GM12878 (cell line): Measurements from ENCODE around the gene NR2E3. TPM values are rescaled to one million over a fixed set of nuclear protein-coding genes. Genes with fewer than 3 reads are reported as not detected.

Source experiments
- ATAC-seq: fragments of 200-7000 bp; cut with Tn5 transposase; 3 replicates; pipeline ENCODE4 v1.9.1; 2020; ENCODE audit warnings: mild to moderate bottlenecking, moderate library complexity
- BruUV-seq: library from RNA; stranded (reverse); fragments of 400-500 nt; replicated peaks from 2 replicates; lab custom pipeline; 2021; lab: Mats Ljungman, UMichigan
- CTCF ChIA-PET: fragments of 300-600 bp; sonication (Branson Sonifier 250); formaldehyde crosslinking; extraction: SDS; loops from one replicate; lab custom pipeline; 2021; ENCODE audit warnings: inconsistent platforms; lab: Yijun Ruan, JAX
- POLR2A ChIA-PET: fragments of 350-600 bp; formaldehyde crosslinking; extraction: SDS; loops from one replicate; lab custom pipeline; 2021; ENCODE audit warnings: inconsistent platforms; lab: Charles Lee
- RAD21 ChIA-PET: fragments of 300-600 bp; sonication (Branson Sonifier 250); formaldehyde crosslinking; loops from one replicate; lab custom pipeline; 2023; ENCODE audit warnings: antibody characterized with exemption; ENCODE audit not compliant: unreplicated experiment; lab: Charles Lee
- SMC1A ChIA-PET: fragments of 300-600 bp; sonication (Branson Sonifier 250); formaldehyde crosslinking; loops from one replicate; lab custom pipeline; 2023; ENCODE audit not compliant: unreplicated experiment, uncharacterized antibody; lab: Charles Lee
- DNase-seq: peaks from one replicate; pipeline ENCODE4 v3.0.0-alpha.2; 2011; ENCODE audit warnings: low read depth, low spot score
- FAIRE-seq: peaks from 3 replicates; lab custom pipeline; 2011; peaks lifted over from hg19 to GRCh38; lab: Jason Lieb, UNC
- H2AFZ ChIP-seq: 2 replicates; pipeline ENCODE4 v1.6.0; 2011; ENCODE audit warnings: low read depth, low read length, control low read depth; ENCODE audit not compliant: control insufficient read depth
- H3K27ac ChIP-seq: 2 replicates; pipeline ENCODE4 v1.5.1; 2011; ENCODE audit warnings: control low read depth; ENCODE audit not compliant: control insufficient read depth, insufficient read depth
- H3K27me3 ChIP-seq, 2 experiments: replicated peaks in 1 of 2; 2 replicates each; pipeline versions ENCODE4 v1.6.0 to v1.6.1; 2011; ENCODE audit warnings: low read length in 1 of 2; ENCODE audit not compliant: control insufficient read depth in 2 of 2, insufficient read depth in 2 of 2
- H3K36me3 ChIP-seq, 2 experiments: 2 replicates each; pipeline ENCODE4 v1.5.1; 2011; ENCODE audit warnings: low read length in 1 of 2; ENCODE audit not compliant: control insufficient read depth in 2 of 2, insufficient read depth in 2 of 2
- H3K4me1 ChIP-seq: 2 replicates; pipeline ENCODE4 v1.6.1; 2011; ENCODE audit warnings: mild to moderate bottlenecking, low read length, moderate library complexity, mixed read lengths; ENCODE audit not compliant: control insufficient read depth, insufficient read depth
- H3K4me2 ChIP-seq: 2 replicates; pipeline ENCODE4 v1.6.0; 2011; ENCODE audit warnings: control low read depth; ENCODE audit not compliant: control insufficient read depth, insufficient read depth
- H3K4me3 ChIP-seq: fragments of 200-600 bp; sonication (generic); 2 replicates; pipeline ENCODE4 v1.5.1; 2016
- H3K79me2 ChIP-seq: 2 replicates; pipeline ENCODE4 v1.6.0; 2011; ENCODE audit warnings: low read length; ENCODE audit not compliant: control insufficient read depth, insufficient read depth
- H3K9ac ChIP-seq: 2 replicates; pipeline ENCODE4 v1.8.0; 2011; ENCODE audit warnings: low read length, control low read depth, mixed read lengths; ENCODE audit not compliant: control insufficient read depth, insufficient read depth
- H3K9me3 ChIP-seq: replicated peaks from 3 replicates; pipeline ENCODE4 v1.5.1; 2011; ENCODE audit warnings: mild to moderate bottlenecking, low read length; ENCODE audit not compliant: control insufficient read depth, insufficient read depth
- H4K20me1 ChIP-seq: 2 replicates; pipeline ENCODE4 v1.6.0; 2011; ENCODE audit not compliant: control insufficient read depth, insufficient read depth
- CBX3 ChIP-seq: fragments of 200-600 bp; sonication (generic); IDR thresholded peaks from 2 replicates; pipeline ENCODE4 v1.6.1; 2016; ENCODE audit warnings: low read depth, borderline replicate concordance
- CREM ChIP-seq: IDR thresholded peaks from 2 replicates; pipeline ENCODE4 v1.6.1; 2014; ENCODE audit warnings: antibody characterized with exemption, low read depth
- HDAC2 ChIP-seq: fragments of 200-600 bp; sonication (generic); IDR thresholded peaks from 2 replicates; pipeline ENCODE4 v1.6.1; 2017
- KLF5 ChIP-seq: fragments of 450-650 bp; IDR thresholded peaks from 2 replicates; pipeline ENCODE4 v1.6.1; 2014; ENCODE audit warnings: mild to moderate bottlenecking; ENCODE audit not compliant: partially characterized antibody
- MYB ChIP-seq: fragments of 150-350 bp; IDR thresholded peaks from 2 replicates; pipeline ENCODE4 v1.6.1; 2014; ENCODE audit warnings: mild to moderate bottlenecking, low read depth, low read length, borderline replicate concordance
- MYC ChIP-seq: IDR thresholded peaks from 2 replicates; pipeline ENCODE4 v1.6.1; 2011; ENCODE audit warnings: mild to moderate bottlenecking, low read length, moderate library complexity, inconsistent platforms; ENCODE audit not compliant: insufficient read depth, insufficient replicate concordance, insufficient read length, severe bottlenecking
- NR2C1 ChIP-seq: fragments of 450-650 bp; IDR thresholded peaks from 2 replicates; pipeline ENCODE4 v1.6.1; 2017; ENCODE audit warnings: antibody characterized with exemption, mild to moderate bottlenecking, moderate library complexity
- SPI1 ChIP-seq: IDR thresholded peaks from 2 replicates; pipeline ENCODE4 v1.6.1; 2011; ENCODE audit warnings: low read depth, mild to moderate bottlenecking, low read length, moderate library complexity, borderline replicate concordance; ENCODE audit not compliant: insufficient read depth
- SREBF1 ChIP-seq: IDR thresholded peaks from 2 replicates; pipeline ENCODE4 v1.6.1; 2012; ENCODE audit warnings: mild to moderate bottlenecking, low read length
- WGBS: methylation state at CpG from one replicate; pipeline ENCODE4 v1.1.6; 2016; ENCODE audit warnings: low lambda C conversion rate; ENCODE audit not compliant: insufficient replicate concordance, insufficient coverage; ENCODE audit errors: missing lambda C conversion rate; 5-methylcytosine and 5-hydroxymethylcytosine counted together
- in situ Hi-C: fragments of 300-500 bp; cut with MboI; formaldehyde crosslinking; loops from 9 replicates; pipeline ENCODE4 v1.14.3; 2018; ENCODE audit warnings: mixed read lengths
- intact Hi-C: fragments of 100-400 bp; cut with micrococcal nuclease; formaldehyde crosslinking; loops from one replicate; pipeline ENCODE4 v1.14.2; 2022; ENCODE audit not compliant: unreplicated experiment
- polyA plus RNA-seq, 11 experiments: library from polyadenylated mRNA; depleted of rRNA in 4 of 11; unstranded in 6 of 11; stranded (reverse) in 5 of 11; fragments of >200 nt; fragmentation: Nextera tagmentation in 4 of 11; fragmentation: Illumina TruSeq in 1 of 11; extraction: Ambion mirVana in 4 of 11; extraction: Trizol in 1 of 11; gene quantifications; 1 replicate in 1 of 11; 2 replicates in 10 of 11; pipeline versions ENCODE4 v1.2.1 to v1.2.3, GENCODE V29; 2011 to 2016; ENCODE audit warnings: inconsistent platforms in 2 of 11, missing spikeins in 2 of 11, low read depth in 1 of 11
- total RNA-seq, 4 experiments: library from RNA; depleted of rRNA in 3 of 4; stranded (reverse); fragments of >200 nt in 3 of 4; fragmentation: Illumina TruSeq in 1 of 4; extraction: Trizol in 1 of 4; gene quantifications; 2 replicates each; pipeline versions ENCODE4 v1.2.1 to v1.2.3, GENCODE V29; 2013 to 2021
- TF ChIP-seq, protein P1 (sequence below): fragments of 450-650 bp; IDR thresholded peaks from 2 replicates; pipeline ENCODE4 v1.6.1; 2016; ENCODE audit warnings: mild to moderate bottlenecking
- TF ChIP-seq, protein P2 (sequence below): fragments of 450-650 bp; conservative IDR thresholded peaks from 2 replicates; pipeline ENCODE4 v1.6.1; 2017; ENCODE audit warnings: mild to moderate bottlenecking, moderate library complexity
- TF ChIP-seq, protein P3 (sequence below): fragments of 450-650 bp; IDR thresholded peaks from 2 replicates; pipeline ENCODE4 v1.6.1; 2016; ENCODE audit warnings: mild to moderate bottlenecking

Gene NR2E3
- total and polyA plus RNA-seq, 10 of the 15 experiments (the other 5 are each of a cell fraction or from before 2014, with no cell fraction given) = 0.05 to 0.11 (median 0.11) TPM; not detected in 7

DNA sequence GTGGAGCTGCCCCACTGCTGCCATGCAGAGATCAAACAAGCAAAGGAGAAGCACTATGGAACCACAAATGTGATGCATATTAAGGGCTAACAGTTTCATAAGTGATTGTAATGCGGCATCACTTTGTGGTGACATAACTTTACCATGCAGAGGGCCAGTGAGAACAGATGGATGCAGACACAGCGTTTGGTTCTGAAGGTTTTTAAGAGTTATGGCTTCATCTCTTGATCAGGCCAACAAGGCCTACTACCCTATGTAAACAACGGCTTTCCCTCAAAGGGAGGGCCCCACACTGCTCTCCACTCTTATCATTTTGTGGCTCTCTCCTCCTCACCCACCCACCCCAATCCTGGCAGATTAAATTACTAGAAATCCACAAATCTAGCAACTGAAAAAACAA, 13.4 kb downstream of the NR2E3 start:
- intact Hi-C loops (no loop called here), in situ Hi-C loops (no loop called here)
- H3K4me3 ChIP-seq = no peak overlapping the region
- H3K4me2 ChIP-seq = no peak overlapping the region
- H4K20me1 ChIP-seq = no peaks in the 10 kb centered on the region
- BruUV-seq = no TSS peak
- H3K27me3 ChIP-seq = no peaks in the 10 kb centered on the region
- no peak for DNase-seq
- ChIA-PET CTCF (no interaction called here), SMC1A (no interaction called here), RAD21 (interaction anchor here (0.5 kb wide), 1 partner anchor 27 kb away, joined by 4 read pairs; no protein-coding TSS in a partner anchor), POLR2A (no interaction called here)
- no peak overlapping the region for H3K27ac ChIP-seq
- no peak for FAIRE-seq
- H3K9me3 ChIP-seq = peaks cover 13% of the 10 kb centered on the region
- no peak for TF ChIP-seq SREBF1
- TF ChIP-seq HDAC2 = no peak
- TF ChIP-seq MYB = no peak
- TF ChIP-seq, protein P1, sequence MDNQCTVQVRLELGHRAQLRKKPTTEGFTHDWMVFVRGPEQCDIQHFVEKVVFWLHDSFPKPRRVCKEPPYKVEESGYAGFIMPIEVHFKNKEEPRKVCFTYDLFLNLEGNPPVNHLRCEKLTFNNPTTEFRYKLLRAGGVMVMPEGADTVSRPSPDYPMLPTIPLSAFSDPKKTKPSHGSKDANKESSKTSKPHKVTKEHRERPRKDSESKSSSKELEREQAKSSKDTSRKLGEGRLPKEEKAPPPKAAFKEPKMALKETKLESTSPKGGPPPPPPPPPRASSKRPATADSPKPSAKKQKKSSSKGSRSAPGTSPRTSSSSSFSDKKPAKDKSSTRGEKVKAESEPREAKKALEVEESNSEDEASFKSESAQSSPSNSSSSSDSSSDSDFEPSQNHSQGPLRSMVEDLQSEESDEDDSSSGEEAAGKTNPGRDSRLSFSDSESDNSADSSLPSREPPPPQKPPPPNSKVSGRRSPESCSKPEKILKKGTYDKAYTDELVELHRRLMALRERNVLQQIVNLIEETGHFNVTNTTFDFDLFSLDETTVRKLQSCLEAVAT = no peak
- no peak for TF ChIP-seq NR2C1
- H3K79me2 ChIP-seq = no peaks in the 10 kb centered on the region
- H3K36me3 ChIP-seq = peaks cover 0 to 10% of the 10 kb centered on the region in 2 experiments; a peak in 2 of 4 replicates
- no peak overlapping the region for H3K9ac ChIP-seq
- H2AFZ ChIP-seq = no peak overlapping the region
- ATAC-seq = no peak
- no peaks in the 10 kb centered on the region for H3K4me1 ChIP-seq
- 53% methylated on average over 3 of the region's 3 CpGs for WGBS

DNA sequence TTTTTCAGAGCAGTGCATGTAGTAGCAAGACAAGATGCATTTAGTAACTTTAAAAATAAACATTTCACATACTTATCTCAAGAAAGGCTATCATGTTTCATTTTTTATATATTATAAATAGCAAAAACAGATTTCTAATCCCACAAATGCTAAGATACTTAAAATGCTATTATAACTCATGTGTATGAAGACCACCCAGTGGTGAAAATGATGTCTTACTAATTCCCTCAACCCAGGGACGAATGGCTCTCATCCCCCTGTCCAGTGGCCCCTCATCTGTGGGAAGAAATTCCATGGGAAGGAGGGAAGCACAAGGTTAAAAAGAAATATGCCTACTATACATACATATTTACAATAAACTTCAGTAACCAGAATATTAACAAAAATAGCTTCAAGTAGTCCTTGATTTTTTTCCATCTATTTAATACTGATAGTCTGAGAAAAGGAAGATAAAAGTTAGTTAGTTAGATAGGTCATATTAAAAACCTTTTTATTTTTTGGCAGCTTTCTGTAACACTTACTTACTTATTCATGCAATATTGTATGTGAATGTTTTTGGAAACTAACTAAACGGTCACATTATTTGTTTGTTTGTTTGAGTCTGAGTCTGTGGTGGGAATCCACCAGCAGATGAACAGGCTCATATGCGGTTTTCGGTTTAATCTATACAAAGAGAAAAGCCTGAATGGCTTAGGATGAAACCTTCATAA, 14.8 kb downstream of the NR2E3 start:
- ChIA-PET SMC1A (interaction anchor here (1.1 kb wide), 1 partner anchor 18 kb away, joined by 3 read pairs; no protein-coding TSS in a partner anchor), RAD21 (no interaction called here), POLR2A (no interaction called here), CTCF (interaction anchor here (0.6 kb wide), 1 partner anchor 11 kb away, joined by 3 read pairs; no protein-coding TSS in a partner anchor)
- Histone ChIP-seq H3K27ac (no peak overlapping the region), H2AFZ (no peak overlapping the region), H3K4me3 (no peak overlapping the region), H3K36me3 (peaks cover 0 to 10% of the 10 kb centered on the region in 2 experiments; a peak in 3 of 4 replicates), H3K4me2 (no peak overlapping the region), H3K79me2 (no peaks in the 10 kb centered on the region), H3K4me1 (no peaks in the 10 kb centered on the region), H3K9me3 (peaks cover 11% of the 10 kb centered on the region), H4K20me1 (no peaks in the 10 kb centered on the region), H3K9ac (no peak overlapping the region), H3K27me3 (no peaks in the 10 kb centered on the region)
- FAIRE-seq (no peak), DNase-seq (no peak), ATAC-seq (no peak)
- WGBS = 97% methylated on average over 4 of the region's 4 CpGs
- no TSS peak for BruUV-seq
- in situ Hi-C loops (no loop called here), intact Hi-C loops (no loop called here)
- TF ChIP-seq CREM (no peak), SPI1 (no peak), MYC (no peak), CBX3 (no peak), KLF5 (no peak)
- TF ChIP-seq, protein P2, sequence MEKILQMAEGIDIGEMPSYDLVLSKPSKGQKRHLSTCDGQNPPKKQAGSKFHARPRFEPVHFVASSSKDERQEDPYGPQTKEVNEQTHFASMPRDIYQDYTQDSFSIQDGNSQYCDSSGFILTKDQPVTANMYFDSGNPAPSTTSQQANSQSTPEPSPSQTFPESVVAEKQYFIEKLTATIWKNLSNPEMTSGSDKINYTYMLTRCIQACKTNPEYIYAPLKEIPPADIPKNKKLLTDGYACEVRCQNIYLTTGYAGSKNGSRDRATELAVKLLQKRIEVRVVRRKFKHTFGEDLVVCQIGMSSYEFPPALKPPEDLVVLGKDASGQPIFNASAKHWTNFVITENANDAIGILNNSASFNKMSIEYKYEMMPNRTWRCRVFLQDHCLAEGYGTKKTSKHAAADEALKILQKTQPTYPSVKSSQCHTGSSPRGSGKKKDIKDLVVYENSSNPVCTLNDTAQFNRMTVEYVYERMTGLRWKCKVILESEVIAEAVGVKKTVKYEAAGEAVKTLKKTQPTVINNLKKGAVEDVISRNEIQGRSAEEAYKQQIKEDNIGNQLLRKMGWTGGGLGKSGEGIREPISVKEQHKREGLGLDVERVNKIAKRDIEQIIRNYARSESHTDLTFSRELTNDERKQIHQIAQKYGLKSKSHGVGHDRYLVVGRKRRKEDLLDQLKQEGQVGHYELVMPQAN = no peak
- TF ChIP-seq, protein P3, sequence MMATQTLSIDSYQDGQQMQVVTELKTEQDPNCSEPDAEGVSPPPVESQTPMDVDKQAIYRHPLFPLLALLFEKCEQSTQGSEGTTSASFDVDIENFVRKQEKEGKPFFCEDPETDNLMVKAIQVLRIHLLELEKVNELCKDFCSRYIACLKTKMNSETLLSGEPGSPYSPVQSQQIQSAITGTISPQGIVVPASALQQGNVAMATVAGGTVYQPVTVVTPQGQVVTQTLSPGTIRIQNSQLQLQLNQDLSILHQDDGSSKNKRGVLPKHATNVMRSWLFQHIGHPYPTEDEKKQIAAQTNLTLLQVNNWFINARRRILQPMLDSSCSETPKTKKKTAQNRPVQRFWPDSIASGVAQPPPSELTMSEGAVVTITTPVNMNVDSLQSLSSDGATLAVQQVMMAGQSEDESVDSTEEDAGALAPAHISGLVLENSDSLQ = no peak
